ENCODE data around the gene WDTC1. TPM values are rescaled to one million over a fixed set of nuclear protein-coding genes. Genes with fewer than 3 reads are reported as not detected.

Gene WDTC1
- total RNA-seq, 1 experiment from 2014 or later: 20.1 TPM

- H3K4me1 Mint-ChIP-seq: peaks cover 22% of the 10 kb centered on the region
- H3K27me3 Mint-ChIP-seq (ENCODE audit: low read depth): peaks cover 42% of the 10 kb centered on the region
- H3K36me3 Mint-ChIP-seq: no peaks in the 10 kb centered on the region
- POLR2A ChIA-PET: interaction anchor here (0.7 to 1.2 kb wide), 2 partner anchors 9 to 12 kb away, joined by 3 to 6 read pairs; no protein-coding TSS in a partner anchor
- CTCF ChIA-PET: interaction anchor here (0.6 to 11.0 kb wide), 48 partner anchors 8 to 402 kb away, joined by 3 to 258 read pairs (median 5); partner anchors contain the start of genes CD164L2, FCN3, GPR3 and MAP3K6
- ATAC-seq: peak; percentile 27
- peak; percentile 64 for DNase-seq (ENCODE audit: low spot score)
- no peak overlapping the region; the same call in 1 of the 2 replicates for H3K4me3 Mint-ChIP-seq
- TF ChIP-seq TEAD4 (CRISPR knock-in tag; IDR thresholded peaks at IDR 0.05) (no peak), ATF3 (CRISPR knock-in tag; conservative IDR thresholded peaks at IDR 0.05) (no peak), ZNF281 (CRISPR knock-in tag; IDR thresholded peaks at IDR 0.05) (no peak), ZNF121 (CRISPR knock-in tag; IDR thresholded peaks at IDR 0.05) (no peak), NFE2L1 (CRISPR knock-in tag; IDR thresholded peaks at IDR 0.05) (no peak), ZBTB43 (CRISPR knock-in tag; IDR thresholded peaks at IDR 0.05) (no peak), CDX4 (CRISPR knock-in tag; IDR thresholded peaks at IDR 0.05; ENCODE audit: borderline replicate concordance) (no peak), ZNF317 (CRISPR knock-in tag; IDR thresholded peaks at IDR 0.05; ENCODE audit: borderline replicate concordance, low read depth) (no peak), ZNF423 (CRISPR knock-in tag; IDR thresholded peaks at IDR 0.05) (no peak), IRF2 (CRISPR knock-in tag; IDR thresholded peaks at IDR 0.05; ENCODE audit: borderline replicate concordance, low read depth) (no peak)
- H3K27ac Mint-ChIP-seq: no peak overlapping the region
- H3K9me3 Mint-ChIP-seq: no peaks in the 10 kb centered on the region
These were observed 122.3 kb downstream of the WDTC1 start for GRCh38 chr1:27356619-27357280.

- peaks cover 49% of the 10 kb centered on the region for H3K27me3 Mint-ChIP-seq (ENCODE audit: low read depth)
- ChIA-PET CTCF (interaction anchor here (0.5 to 11.0 kb wide), 55 partner anchors 9 to 350 kb away, joined by 3 to 258 read pairs (median 5); partner anchors contain the start of genes CD164L2, FCN3, GPR3 and MAP3K6), POLR2A (interaction anchor here (0.6 to 1.2 kb wide), 3 partner anchors 9 to 71 kb away, joined by 3 to 6 read pairs (median 4); no protein-coding TSS in a partner anchor)
- ATAC-seq (peak; percentile 70), DNase-seq (ENCODE audit: low spot score) (peak; percentile 87)
- H3K27ac Mint-ChIP-seq: no peak overlapping the region
- H3K36me3 Mint-ChIP-seq: no peaks in the 10 kb centered on the region
- no peaks in the 10 kb centered on the region for H3K9me3 Mint-ChIP-seq
- peak overlapping the region; percentile 37 for H3K4me3 Mint-ChIP-seq
- peaks cover 17% of the 10 kb centered on the region for H3K4me1 Mint-ChIP-seq
- no peak for TF ChIP-seq RORB (CRISPR knock-in tag; IDR thresholded peaks at IDR 0.05)
- TF ChIP-seq E2F5 (CRISPR knock-in tag; IDR thresholded peaks at IDR 0.05): no peak
- TF ChIP-seq ZNF532 (CRISPR knock-in tag; IDR thresholded peaks at IDR 0.05; ENCODE audit: borderline replicate concordance): no peak
- TF ChIP-seq TEAD1 (CRISPR knock-in tag; IDR thresholded peaks at IDR 0.05): no peak
- TF ChIP-seq ATF1 (CRISPR knock-in tag; IDR thresholded peaks at IDR 0.05): no peak
- no peak for TF ChIP-seq NFATC4 (CRISPR knock-in tag; IDR thresholded peaks at IDR 0.05)
- no peak for TF ChIP-seq ZNF512 (CRISPR knock-in tag; IDR thresholded peaks at IDR 0.05; ENCODE audit: borderline replicate concordance)
- no peak for TF ChIP-seq ZSCAN18 (CRISPR knock-in tag; IDR thresholded peaks at IDR 0.05)
These were observed 123.0 kb downstream of the WDTC1 start for GRCh38 chr1:27357281-27358037.
